HCT116 (cell line): ENCODE results near the gene C12orf54. TPM values are rescaled to one million over a fixed set of nuclear protein-coding genes. Genes with fewer than 3 reads are reported as not detected.
"Not testable (repeated sequence)": the region's sequence is repeated elsewhere in the genome, so short reads cannot be mapped to it uniquely, and the experiment has no call there.

ENCODE experiments used
- ATAC-seq: fragments of 200-7000 bp; cut with Tn5 transposase; 2 replicates; pipeline ENCODE4 v1.9.1; 2020; ENCODE audit warnings: mild to moderate bottlenecking, moderate library complexity
- BruUV-seq: library from RNA; stranded (reverse); fragments of 400-500 nt; replicated peaks from 2 replicates; lab custom pipeline; 2021; lab: Mats Ljungman, UMichigan
- CTCF ChIA-PET: fragments of 300-600 bp; sonication (Branson Sonifier 250); formaldehyde crosslinking; loops from one replicate; lab custom pipeline; 2021; ENCODE audit warnings: antibody characterized with exemption; lab: Charles Lee
- POLR2A ChIA-PET: fragments of 300-600, 350-600 bp; sonication (Branson Sonifier 250); formaldehyde crosslinking; loops from one replicate; lab custom pipeline; 2021; ENCODE audit warnings: antibody characterized with exemption; lab: Charles Lee
- RAD21 ChIA-PET, 2 experiments: fragments of 300-600 bp; sonication (Branson Sonifier 250); formaldehyde crosslinking; loops; one replicate each; lab custom pipeline; 2023; ENCODE audit warnings: low total read pairs in 2 of 2; ENCODE audit not compliant: uncharacterized antibody in 2 of 2, unreplicated experiment in 2 of 2, low non-redundant PET in 1 of 2; lab: Charles Lee
- DNase-seq: peaks from one replicate; pipeline ENCODE4 v3.0.0-alpha.2; 2010; ENCODE audit warnings: low read depth, low spot score
- H2AFZ ChIP-seq: fragments of 200-600 bp; shearing (Covaris generic), sonication (generic); 2 replicates; pipeline ENCODE4 v1.6.1; 2017; ENCODE audit warnings: low read depth, mixed run types, mixed read lengths, antibody characterized with exemption, low read length; ENCODE audit not compliant: poor library complexity, severe bottlenecking
- H3K27ac ChIP-seq: 2 replicates; pipeline ENCODE4 v1.5.1; 2012; ENCODE audit warnings: low read depth, low read length
- H3K27me3 ChIP-seq: fragments of 200-600 bp; sonication (generic); 2 replicates; pipeline ENCODE4 v1.6.1; 2016; ENCODE audit warnings: mixed run types, low read length, mixed read lengths; ENCODE audit not compliant: insufficient read depth
- H3K36me3 ChIP-seq, 2 experiments: fragments of 200-500 bp in 1 of 2; fragments of 200-600 bp in 1 of 2; sonication (Bioruptor generic) in 1 of 2; sonication (generic) in 1 of 2; 2 replicates each; pipeline versions ENCODE4 v1.5.1 to v1.6.1; 2014 to 2016; ENCODE audit warnings: low read length in 2 of 2, inconsistent platforms in 1 of 2, mixed read lengths in 1 of 2, mixed run types in 1 of 2; ENCODE audit not compliant: insufficient read depth in 2 of 2, control insufficient read depth in 1 of 2
- H3K4me1 ChIP-seq, 2 experiments: fragments of 200-600 bp in 1 of 2; sonication (generic) in 1 of 2; 2 replicates each; pipeline versions ENCODE4 v1.5.1 to v1.6.1; 2012 to 2017; ENCODE audit warnings: low read length in 2 of 2, inconsistent platforms in 1 of 2, mild to moderate bottlenecking in 1 of 2, mixed read lengths in 1 of 2, mixed run types in 1 of 2, moderate library complexity in 1 of 2; ENCODE audit not compliant: insufficient read depth in 2 of 2, control insufficient read depth in 1 of 2
- H3K4me2 ChIP-seq: fragments of 200-600 bp; sonication (generic); 2 replicates; pipeline ENCODE4 v1.6.1; 2017; ENCODE audit warnings: mixed run types, low read length, mixed read lengths
- H3K4me3 ChIP-seq, 2 experiments: fragments of 200-600 bp in 1 of 2; sonication (generic) in 1 of 2; replicated peaks in 1 of 2; 2 replicates each; pipeline ENCODE4 v1.5.1; 2011 to 2016; ENCODE audit warnings: low read length in 2 of 2, control low read depth in 1 of 2, low read depth in 1 of 2, mild to moderate bottlenecking in 1 of 2, mixed read lengths in 1 of 2, mixed run types in 1 of 2
- H3K79me2 ChIP-seq: fragments of 200-600 bp; sonication (generic); 2 replicates; pipeline ENCODE4 v1.6.1; 2017; ENCODE audit warnings: mild to moderate bottlenecking, mixed run types, low read length, moderate library complexity, mixed read lengths; ENCODE audit not compliant: insufficient read depth
- H3K9ac ChIP-seq: fragments of 200-600 bp; sonication (generic); 2 replicates; pipeline ENCODE4 v1.6.1; 2016; ENCODE audit warnings: low read length, mixed read lengths
- H3K9me2 ChIP-seq: fragments of 200-600 bp; sonication (generic), shearing (Covaris generic); 2 replicates; pipeline ENCODE4 v1.6.1; 2017; ENCODE audit warnings: mixed run types, mild to moderate bottlenecking, moderate library complexity; ENCODE audit not compliant: insufficient read depth
- H3K9me3 ChIP-seq, 2 experiments: fragments of 200-500 bp in 1 of 2; fragments of 200-600 bp in 1 of 2; sonication (Bioruptor generic) in 1 of 2; sonication (generic) in 1 of 2; 2 replicates each; pipeline ENCODE4 v1.6.1; 2014 to 2017; ENCODE audit warnings: low read length in 2 of 2, mixed read lengths in 2 of 2, inconsistent platforms in 1 of 2, low read depth in 1 of 2, mild to moderate bottlenecking in 1 of 2, mixed run types in 1 of 2, moderate library complexity in 1 of 2; ENCODE audit not compliant: control insufficient read depth in 1 of 2, insufficient read depth in 1 of 2
- H4K20me1 ChIP-seq: fragments of 200-600 bp; sonication (generic), shearing (Covaris generic); 2 replicates; pipeline ENCODE4 v1.6.1; 2017; ENCODE audit warnings: mixed run types, mild to moderate bottlenecking, moderate library complexity; ENCODE audit not compliant: insufficient read depth
- ATF3 ChIP-seq: IDR thresholded peaks from 2 replicates; pipeline ENCODE4 v1.6.1; 2012
- CBX3 ChIP-seq: IDR thresholded peaks from 2 replicates; pipeline ENCODE4 v1.6.1; 2012; ENCODE audit warnings: low read depth
- CEBPB ChIP-seq: IDR thresholded peaks from 2 replicates; pipeline ENCODE4 v1.6.1; 2012; ENCODE audit warnings: low read depth
- EGR1 ChIP-seq: IDR thresholded peaks from 2 replicates; pipeline ENCODE4 v1.6.1; 2012; ENCODE audit warnings: low read depth
- EZH2phosphoT487 ChIP-seq: fragments of 200-600 bp; IDR thresholded peaks from 2 replicates; pipeline ENCODE4 v1.6.1; 2018; ENCODE audit warnings: antibody characterized with exemption, borderline replicate concordance
- SP1 ChIP-seq: IDR thresholded peaks from 2 replicates; pipeline ENCODE4 v1.6.1; 2012; ENCODE audit warnings: low read depth
- YY1 ChIP-seq: IDR thresholded peaks from 2 replicates; pipeline ENCODE4 v1.6.1; 2011; ENCODE audit warnings: low read length, low read depth, moderate library complexity, mild to moderate bottlenecking; ENCODE audit not compliant: insufficient replicate concordance; ENCODE audit errors: extremely low read depth
- ZFX ChIP-seq: fragments of 450-650 bp; IDR thresholded peaks from 2 replicates; pipeline ENCODE4 v1.6.1; 2017
- ZNF274 ChIP-seq: fragments of 200-500 bp; sonication (Bioruptor generic); IDR thresholded peaks from 2 replicates; pipeline ENCODE4 v1.6.1; 2014; ENCODE audit warnings: mild to moderate bottlenecking, low read depth, low read length, inconsistent platforms
- intact Hi-C: fragments of 100-400 bp; cut with micrococcal nuclease; formaldehyde crosslinking; loops from 2 replicates; pipeline ENCODE4 v1.10.0; 2022
- total RNA-seq: library from RNA; stranded (reverse); gene quantifications from one replicate; pipeline ENCODE4 v1.2.1, GENCODE V29; 2021; ENCODE audit not compliant: unreplicated experiment

The C12orf54 gene
- total RNA-seq, 1 experiment from 2014 or later, result not detected

- Histone ChIP-seq H3K36me3 (no peaks in the 10 kb centered on the region), H3K27me3 (no peaks in the 10 kb centered on the region), H3K9me3 (peaks cover 0 to 5% of the 10 kb centered on the region in 2 experiments; a peak in 1 of 4 replicates), H3K9ac (no peak overlapping the region), H3K4me2 (no peak overlapping the region), H3K4me1 (no peaks in the 10 kb centered on the region), H4K20me1 (no peaks in the 10 kb centered on the region), H2AFZ (no peak overlapping the region), H3K4me3 (no peak overlapping the region), H3K27ac (no peak overlapping the region), H3K79me2 (no peaks in the 10 kb centered on the region), H3K9me2 (no peaks in the 10 kb centered on the region)
- DNase-seq (no peak), ATAC-seq (no peak)
- no peak for TF ChIP-seq YY1
- no peak for TF ChIP-seq CBX3
- no peak for TF ChIP-seq ZNF274
- TF ChIP-seq SP1, result no peak
- TF ChIP-seq ZFX, result no peak
- TF ChIP-seq EZH2phosphoT487, result no peak
- no peak for TF ChIP-seq ATF3
- TF ChIP-seq EGR1, result no peak
- TF ChIP-seq CEBPB, result no peak
- ChIA-PET CTCF (no interaction called here), RAD21 (no interaction called here), POLR2A (no interaction called here)
- no TSS peak for BruUV-seq
- intact Hi-C loops, result no loop called here
Observed at GRCh38 chr12:48473061-48473460, 9.2 kb upstream of the C12orf54 start.

- H3K4me3 ChIP-seq, RAD21 ChIA-PET, CTCF ChIA-PET, H3K4me2 ChIP-seq, H3K9ac ChIP-seq, POLR2A ChIA-PET, H2AFZ ChIP-seq, ATAC-seq, H3K27me3 ChIP-seq, H3K79me2 ChIP-seq, H4K20me1 ChIP-seq, DNase-seq, H3K4me1 ChIP-seq, intact Hi-C loops, H3K36me3 ChIP-seq, H3K9me2 ChIP-seq, H3K9me3 ChIP-seq, H3K27ac ChIP-seq, BruUV-seq: not testable (repeated sequence)
Observed at GRCh38 chr12:48474497-48474896, 7.8 kb upstream of the C12orf54 start.
